Activated naive CD4-positive, alpha-beta T cell treated with Interleukin-2 at 50 U/mL for 16 hours (primary cell): ENCODE data around the gene BEX2.
"Not testable (repeated sequence)": the region's sequence is repeated elsewhere in the genome, so short reads cannot be mapped to it uniquely, and the experiment has no call there.

Experiments
- DNase-seq: peaks from one replicate; pipeline ENCODE4 v3.0.0-alpha.2; 2020

The BEX2 gene

DNA sequence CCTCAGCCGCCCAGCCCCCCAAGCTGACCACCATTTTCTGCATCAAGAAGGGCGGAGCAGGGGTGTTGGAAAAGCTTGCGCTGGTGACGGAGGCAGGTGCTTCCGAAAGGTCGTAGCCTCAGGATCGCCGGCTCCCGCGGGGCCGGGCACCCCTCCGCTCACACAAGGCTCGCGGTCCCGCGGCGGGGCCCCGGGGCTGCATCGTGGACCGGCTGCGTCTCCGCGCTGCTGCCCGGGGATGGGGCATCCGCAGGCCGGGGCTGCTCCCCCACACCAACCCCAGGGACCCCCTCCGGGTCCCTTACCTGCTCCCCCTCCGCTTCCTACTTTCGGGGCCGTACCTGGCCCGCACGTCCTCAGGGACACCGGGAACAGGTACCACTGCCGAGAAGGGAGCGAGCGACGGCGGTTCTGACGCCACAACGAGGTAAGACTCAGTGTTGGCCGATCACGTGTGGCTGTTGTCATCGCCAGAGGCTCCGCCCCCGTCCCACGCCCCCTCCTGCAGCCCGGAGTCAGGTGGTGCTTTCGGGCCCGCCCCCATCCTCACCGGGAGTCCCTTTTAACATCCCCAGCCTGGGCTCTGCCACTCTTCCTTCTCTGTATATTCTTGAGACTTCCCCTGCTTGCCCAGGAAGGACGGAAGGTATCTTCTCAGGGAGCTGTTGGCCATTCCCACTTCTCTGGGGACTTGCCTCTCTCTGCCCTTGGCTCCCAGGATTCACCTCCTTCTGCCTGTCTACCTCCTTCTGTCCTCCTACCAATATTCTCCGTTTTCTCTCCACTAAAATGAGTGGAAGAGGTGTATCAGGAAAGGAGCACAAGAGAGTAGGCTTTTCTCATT, at the start of gene BEX2:
BEX2 (minus strand) TSS at position 436 of the 844 bp plus-strand sequence. CDS start 1,014 bp downstream, outside the sequence.
- peak; percentile 86 for DNase-seq

DNA sequence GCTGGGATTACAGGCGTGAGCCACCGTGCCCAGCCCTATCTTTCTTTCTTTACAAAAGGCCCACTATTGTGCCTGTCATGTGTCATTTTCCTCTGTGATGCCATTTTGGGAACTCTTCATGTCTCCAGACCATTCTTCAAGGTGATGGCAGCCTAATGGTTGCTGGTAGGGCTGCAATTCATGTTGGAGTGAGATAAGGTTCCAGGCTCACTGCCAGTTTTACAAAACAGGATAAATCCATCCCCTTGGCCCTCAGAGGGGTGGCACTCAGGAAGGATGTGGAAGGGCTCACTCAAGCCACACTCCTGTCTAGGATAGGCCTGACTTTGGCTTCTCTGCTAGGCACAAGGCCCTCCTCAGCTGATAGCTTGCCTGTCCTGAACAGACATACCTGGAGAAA, 49.3 kb upstream of the BEX2 start:
- no peak for DNase-seq

DNA sequence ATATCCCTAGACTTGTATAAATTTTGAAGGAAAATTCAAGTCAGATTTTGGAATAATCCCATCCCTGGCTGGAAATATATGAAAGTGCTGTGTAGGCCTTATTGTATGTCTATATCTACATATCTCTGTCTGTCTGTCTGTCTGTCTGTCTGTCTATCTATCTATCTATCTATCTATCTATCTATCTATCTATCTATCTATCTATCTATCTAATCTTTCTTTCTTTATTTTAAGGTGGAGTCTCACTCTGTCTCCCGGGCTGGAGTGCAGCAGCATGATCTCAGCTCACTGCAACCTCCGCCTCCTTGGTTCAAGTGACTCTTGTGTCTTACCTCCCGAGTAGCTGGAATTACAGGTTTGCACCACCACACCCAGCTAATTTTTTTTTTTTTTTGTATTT, 48.8 kb upstream of the BEX2 start:
- not testable (repeated sequence) for DNase-seq

- DNase-seq: no peak
Measured at GRCh38 chrX:103357871-103358270, 47.1 kb upstream of the BEX2 start.

DNA sequence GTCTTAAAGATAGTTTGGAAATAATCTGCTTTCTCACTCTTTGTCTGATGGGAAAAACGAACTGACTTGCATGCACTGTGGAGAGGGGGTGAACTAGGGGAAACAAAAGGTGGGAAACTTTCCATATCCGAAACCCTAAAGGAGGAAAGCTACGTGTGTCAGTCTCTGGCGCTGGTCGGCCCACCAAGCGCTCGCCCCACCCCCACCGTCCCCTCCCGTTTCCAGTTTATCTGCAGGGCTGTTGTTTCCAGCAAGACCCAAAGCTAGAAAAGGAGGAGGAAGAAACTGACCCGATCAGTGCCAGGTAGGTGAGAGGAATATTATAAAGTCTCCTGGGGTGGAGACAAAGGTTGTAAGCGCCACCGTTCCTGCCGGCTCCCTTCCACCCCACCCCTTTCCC, 46.1 kb upstream of the BEX2 start:
- DNase-seq: no peak

DNA sequence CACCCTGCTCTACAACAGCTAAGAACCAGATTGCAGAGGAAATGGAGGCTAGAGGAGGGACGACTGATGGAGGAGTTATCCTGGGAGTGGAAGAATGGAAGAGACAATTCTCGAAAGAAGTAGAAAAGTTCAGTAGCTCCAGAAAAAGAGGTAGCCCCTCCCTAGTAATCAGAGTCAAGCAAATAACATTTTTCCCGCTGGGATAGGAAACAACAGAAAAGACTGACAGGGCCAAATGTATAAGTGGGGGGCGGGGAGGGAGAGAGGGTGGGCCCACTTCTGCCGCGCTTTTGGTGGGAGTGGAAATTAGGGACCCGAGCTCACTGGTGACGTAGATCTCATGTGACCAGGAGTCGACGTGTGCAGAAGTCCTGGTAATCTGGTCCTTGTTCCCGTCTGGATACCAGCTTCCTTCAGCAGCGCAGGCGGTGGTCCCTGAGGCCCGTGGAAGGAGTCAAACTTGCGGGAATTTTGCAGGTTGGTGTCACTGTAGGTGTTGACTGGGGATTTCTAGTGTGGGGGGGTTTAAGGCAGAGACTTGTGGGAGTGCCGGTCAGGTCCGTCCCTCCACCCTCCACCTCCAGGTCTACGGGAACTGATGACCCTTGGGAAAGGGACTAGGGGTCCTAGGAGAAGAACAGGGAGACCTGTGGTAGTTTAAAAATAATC, 45.5 kb upstream of the BEX2 start, which contains the start of gene TCEAL9:
TCEAL9 (plus strand) TSS at position 377 of the 669 bp plus-strand sequence. CDS start 1,179 bp downstream, outside the sequence.
- DNase-seq: no peak

- no peak for DNase-seq
Measured at GRCh38 chrX:103347682-103348397, 37.0 kb upstream of the BEX2 start.

GRCh38 chrX:103344606-103345005, 33.8 kb upstream of the BEX2 start:
- DNase-seq: no peak

GRCh38 chrX:103343105-103343504, 32.3 kb upstream of the BEX2 start:
- peak; percentile 29 for DNase-seq

GRCh38 chrX:103338663-103339062, 27.9 kb upstream of the BEX2 start:
- no peak for DNase-seq

GRCh38 chrX:103330681-103331288, 20.0 kb upstream of the BEX2 start:
- no peak for DNase-seq

DNA sequence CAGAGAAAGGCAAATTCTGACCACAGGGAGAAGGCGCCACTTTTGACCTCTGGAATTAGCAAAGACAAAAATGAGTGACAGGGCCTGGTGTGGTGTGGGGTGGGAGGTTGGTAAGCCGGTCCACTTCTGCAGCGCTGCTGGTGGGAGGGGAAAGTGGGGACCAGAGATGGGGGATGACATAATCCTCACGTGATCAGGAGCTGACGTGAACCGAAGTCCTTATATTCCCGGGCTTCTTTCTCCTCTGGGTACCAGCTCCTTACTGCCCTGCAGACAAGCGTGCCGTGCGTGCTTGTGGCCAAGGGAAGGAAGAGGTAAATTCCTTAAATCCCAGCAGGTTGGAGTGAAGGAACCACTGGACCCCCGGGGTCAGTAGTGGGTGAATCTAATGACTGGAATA, 19.2 kb upstream of the BEX2 start, which contains the start of gene TCEAL7:
TCEAL7 (plus strand) TSS at position 249 of the 400 bp plus-strand sequence. CDS start 1,165 bp downstream, outside the sequence.
- no peak for DNase-seq

GRCh38 chrX:103311399-103311780, 600 bp upstream of the BEX2 start:
- DNase-seq: no peak

- DNase-seq: peak; percentile 2
Measured at GRCh38 chrX:103309860-103310554, 783 bp downstream of the BEX2 start.

GRCh38 chrX:103305666-103306065, 5.1 kb downstream of the BEX2 start:
- not testable (repeated sequence) for DNase-seq

GRCh38 chrX:103304705-103305104, 6.1 kb downstream of the BEX2 start:
- no peak for DNase-seq

GRCh38 chrX:103293118-103293517, 17.7 kb downstream of the BEX2 start:
- DNase-seq: no peak

GRCh38 chrX:103279624-103280023, 31.2 kb downstream of the BEX2 start:
- DNase-seq: no peak

- DNase-seq: no peak
Measured at GRCh38 chrX:103276581-103277002, 34.2 kb downstream of the BEX2 start, which contains the start of gene TCEAL5. TSS of gene TCEAL5 (minus strand) at chrX:103276750. CDS start at chrX:103274563, 2,187 bp downstream.

- no peak for DNase-seq
Measured at GRCh38 chrX:103275947-103276567, 34.7 kb downstream of the BEX2 start.

DNA sequence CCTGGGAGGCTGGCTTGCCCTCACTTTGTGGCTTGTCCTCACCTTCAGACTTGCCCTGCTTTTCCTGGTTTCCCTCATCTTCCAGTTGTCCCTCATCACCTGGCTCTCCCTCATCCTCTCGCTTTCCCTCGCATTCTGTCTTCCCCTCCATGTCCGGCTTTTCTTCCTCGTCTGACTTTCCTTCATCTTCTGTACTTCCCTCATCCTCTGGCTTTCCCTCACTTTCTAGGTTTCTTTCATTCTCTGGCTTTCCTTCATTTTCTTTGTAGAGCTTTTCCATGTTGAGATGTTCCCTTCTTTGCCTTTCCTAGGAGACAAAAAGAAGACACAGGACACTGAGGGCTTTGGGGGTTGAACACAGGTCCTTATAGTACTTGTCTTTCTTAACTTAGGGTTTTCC, 36.5 kb downstream of the BEX2 start:
- DNase-seq: no peak
